Mesothelial cell of epicardium (in vitro differentiated cells): ENCODE measurements around the gene KCTD19. TPM values are rescaled to one million over a fixed set of nuclear protein-coding genes. Genes with fewer than 3 reads are reported as not detected.

Source experiments
- DNase-seq, 2 experiments: peaks; one replicate each; pipeline ENCODE4 v3.0.0; 2021; ENCODE audit warnings: low spot score in 2 of 2; ENCODE audit not compliant: unreplicated experiment in 2 of 2
- H3K27ac Mint-ChIP-seq: 2 replicates; pipeline ENCODE4 v1.8.0; 2021; ENCODE audit warnings: mixed read lengths
- H3K27me3 Mint-ChIP-seq: 2 replicates; pipeline ENCODE4 v1.8.0; 2021; ENCODE audit warnings: low read depth, mixed read lengths
- H3K36me3 Mint-ChIP-seq: 2 replicates; pipeline ENCODE4 v1.8.0; 2021; ENCODE audit warnings: mixed read lengths
- H3K4me1 Mint-ChIP-seq: 2 replicates; pipeline ENCODE4 v1.8.0; 2021; ENCODE audit warnings: mixed read lengths
- H3K4me3 Mint-ChIP-seq: 2 replicates; pipeline ENCODE4 v1.8.0; 2021; ENCODE audit warnings: mild to moderate bottlenecking, moderate library complexity, mixed read lengths
- H3K9me3 Mint-ChIP-seq: 2 replicates; pipeline ENCODE4 v1.8.0; 2021; ENCODE audit warnings: mixed read lengths
- total RNA-seq: library from RNA; stranded (reverse); gene quantifications from 3 replicates; pipeline ENCODE4 v1.2.1, GENCODE V29; 2021
- TF ChIP-seq, protein P1 (sequence below): fragments of 200-600 bp; sonication (generic); IDR thresholded peaks from one replicate; pipeline ENCODE4 v1.5.0; 2021; ENCODE audit warnings: antibody characterized with exemption; ENCODE audit not compliant: unreplicated experiment

Gene KCTD19
- total RNA-seq, 1 donor from 2014 or later = 1.1 TPM

GRCh38 chr16:67345401-67345800, 18.9 kb upstream of the KCTD19 start:
- Mint-ChIP-seq H3K4me1 (peaks cover 4% of the 10 kb centered on the region), H3K27ac (no peak overlapping the region), H3K9me3 (no peaks in the 10 kb centered on the region), H3K27me3 (peaks cover 34% of the 10 kb centered on the region), H3K4me3 (no peak overlapping the region), H3K36me3 (no peaks in the 10 kb centered on the region)
- TF ChIP-seq, protein P1, sequence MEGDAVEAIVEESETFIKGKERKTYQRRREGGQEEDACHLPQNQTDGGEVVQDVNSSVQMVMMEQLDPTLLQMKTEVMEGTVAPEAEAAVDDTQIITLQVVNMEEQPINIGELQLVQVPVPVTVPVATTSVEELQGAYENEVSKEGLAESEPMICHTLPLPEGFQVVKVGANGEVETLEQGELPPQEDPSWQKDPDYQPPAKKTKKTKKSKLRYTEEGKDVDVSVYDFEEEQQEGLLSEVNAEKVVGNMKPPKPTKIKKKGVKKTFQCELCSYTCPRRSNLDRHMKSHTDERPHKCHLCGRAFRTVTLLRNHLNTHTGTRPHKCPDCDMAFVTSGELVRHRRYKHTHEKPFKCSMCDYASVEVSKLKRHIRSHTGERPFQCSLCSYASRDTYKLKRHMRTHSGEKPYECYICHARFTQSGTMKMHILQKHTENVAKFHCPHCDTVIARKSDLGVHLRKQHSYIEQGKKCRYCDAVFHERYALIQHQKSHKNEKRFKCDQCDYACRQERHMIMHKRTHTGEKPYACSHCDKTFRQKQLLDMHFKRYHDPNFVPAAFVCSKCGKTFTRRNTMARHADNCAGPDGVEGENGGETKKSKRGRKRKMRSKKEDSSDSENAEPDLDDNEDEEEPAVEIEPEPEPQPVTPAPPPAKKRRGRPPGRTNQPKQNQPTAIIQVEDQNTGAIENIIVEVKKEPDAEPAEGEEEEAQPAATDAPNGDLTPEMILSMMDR = no peak
- no peak for DNase-seq

GRCh38 chr16:67342616-67343015, 16.1 kb upstream of the KCTD19 start:
- TF ChIP-seq, protein P1 = no peak
- H3K27me3 Mint-ChIP-seq = peaks cover 22% of the 10 kb centered on the region
- no peak for DNase-seq
- H3K9me3 Mint-ChIP-seq = no peaks in the 10 kb centered on the region
- no peaks in the 10 kb centered on the region for H3K36me3 Mint-ChIP-seq
- H3K4me3 Mint-ChIP-seq = no peak overlapping the region
- no peaks in the 10 kb centered on the region for H3K4me1 Mint-ChIP-seq
- H3K27ac Mint-ChIP-seq = no peak overlapping the region

GRCh38 chr16:67341250-67341649, 14.7 kb upstream of the KCTD19 start:
- Mint-ChIP-seq H3K27ac (no peak overlapping the region), H3K36me3 (no peaks in the 10 kb centered on the region), H3K4me1 (no peaks in the 10 kb centered on the region), H3K9me3 (no peaks in the 10 kb centered on the region), H3K27me3 (peaks cover 15% of the 10 kb centered on the region), H3K4me3 (no peak overlapping the region)
- no peak for DNase-seq
- TF ChIP-seq, protein P1 = no peak

DNA sequence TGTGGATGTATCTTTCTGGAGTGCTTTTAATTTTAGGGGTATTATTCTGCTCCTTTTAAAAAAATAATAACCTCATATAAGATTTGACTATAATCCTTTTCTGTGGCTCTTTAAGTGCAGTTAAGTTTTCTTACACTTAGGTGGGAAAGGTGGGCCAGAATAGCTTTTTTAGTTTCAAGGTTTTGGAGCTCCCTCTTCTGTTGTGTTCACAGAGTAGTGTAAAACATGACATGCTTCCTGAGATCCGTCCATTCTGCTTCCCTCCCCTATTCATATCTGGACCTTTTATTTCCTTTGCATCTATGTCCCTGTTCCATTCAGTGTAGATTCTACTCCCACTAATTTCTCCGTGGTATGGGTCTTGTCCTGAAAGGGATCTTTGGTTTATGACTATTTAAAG, 12.9 kb upstream of the KCTD19 start:
- Mint-ChIP-seq H3K9me3 (peaks cover 14% of the 10 kb centered on the region), H3K4me1 (no peaks in the 10 kb centered on the region), H3K27ac (no peak overlapping the region), H3K4me3 (no peak overlapping the region), H3K36me3 (no peaks in the 10 kb centered on the region), H3K27me3 (peaks cover 9% of the 10 kb centered on the region)
- TF ChIP-seq, protein P1 = no peak
- no peak for DNase-seq

GRCh38 chr16:67336648-67337047, 10.1 kb upstream of the KCTD19 start:
- Mint-ChIP-seq H3K27me3 (peaks cover 6% of the 10 kb centered on the region), H3K4me1 (no peaks in the 10 kb centered on the region), H3K4me3 (no peak overlapping the region), H3K27ac (no peak overlapping the region), H3K9me3 (peaks cover 14% of the 10 kb centered on the region), H3K36me3 (no peaks in the 10 kb centered on the region)
- DNase-seq = no peak
- TF ChIP-seq, protein P1 = no peak

GRCh38 chr16:67336116-67336515, 9.6 kb upstream of the KCTD19 start:
- H3K36me3 Mint-ChIP-seq = no peaks in the 10 kb centered on the region
- no peaks in the 10 kb centered on the region for H3K4me1 Mint-ChIP-seq
- peaks cover 7% of the 10 kb centered on the region for H3K27me3 Mint-ChIP-seq
- TF ChIP-seq, protein P1 = no peak
- no peak for DNase-seq
- H3K9me3 Mint-ChIP-seq = peaks cover 14% of the 10 kb centered on the region
- H3K27ac Mint-ChIP-seq = no peak overlapping the region
- no peak overlapping the region for H3K4me3 Mint-ChIP-seq
